Body of pancreas (tissue), 4 donors: ENCODE results near the gene THBS3.

Source experiments
- CTCF ChIP-seq, 7 experiments: fragments of 450-650 bp in 4 of 7; fragments of 200-600 bp in 3 of 7; sonication (generic) in 3 of 7; IDR thresholded peaks; one replicate each; pipeline ENCODE4 v1.5.1; 2016 to 2019; ENCODE audit warnings: antibody characterized with exemption in 7 of 7
- POLR2A ChIP-seq, 3 donors: fragments of 450-650 bp; IDR thresholded peaks; one replicate each; pipeline ENCODE4 v1.6.1; 2016; ENCODE audit warnings: antibody characterized with exemption in 3 of 3, mild to moderate bottlenecking in 2 of 3

- TF ChIP-seq POLR2A (IDR thresholded peaks at IDR 0.05) (peak in 2 of 3 donors; percentile 70 to 72), CTCF (IDR thresholded peaks at IDR 0.05) (peak; percentile 83 to 100 (median 97))
Observed at GRCh38 chr1:155172732-155173477, 34.8 kb downstream of the THBS3 start, which contains the start of gene KRTCAP2.
